SJCRH30 (cell line): ENCODE results near the gene DCDC1. TPM values are rescaled to one million over a fixed set of nuclear protein-coding genes. Genes with fewer than 3 reads are reported as not detected.

Experiments
- DNase-seq, 2 experiments: peaks; one replicate each; pipeline ENCODE4 v3.0.0-alpha.2; 2015 to 2020
- H3K27ac ChIP-seq: fragments of 250-450 bp; sonication (Bioruptor Pico); 2 replicates; pipeline ENCODE4 v1.5.1; 2020; ENCODE audit warnings: mild to moderate bottlenecking, moderate library complexity
- H3K27me3 ChIP-seq: fragments of 250-450 bp; sonication (Bioruptor Pico); 2 replicates; pipeline ENCODE4 v1.5.1; 2020; ENCODE audit warnings: mild to moderate bottlenecking, moderate library complexity
- H3K36me3 ChIP-seq: fragments of 250-450 bp; sonication (Bioruptor Pico); 2 replicates; pipeline ENCODE4 v1.5.1; 2020; ENCODE audit warnings: mild to moderate bottlenecking, moderate library complexity
- H3K4me1 ChIP-seq: fragments of 250-450 bp; sonication (Bioruptor Pico); 2 replicates; pipeline ENCODE4 v1.5.1; 2020; ENCODE audit warnings: mild to moderate bottlenecking, moderate library complexity
- H3K4me3 ChIP-seq: fragments of 250-450 bp; sonication (Bioruptor Pico); 2 replicates; pipeline ENCODE4 v1.5.1; 2020; ENCODE audit warnings: mild to moderate bottlenecking, moderate library complexity
- H3K9me3 ChIP-seq: fragments of 250-450 bp; sonication (Bioruptor Pico); replicated peaks from 2 replicates; pipeline ENCODE4 v1.5.1; 2020; ENCODE audit warnings: mild to moderate bottlenecking, moderate library complexity
- total RNA-seq: library from RNA; depleted of rRNA; stranded (reverse); fragments of >200 nt; shearing (Covaris generic); gene quantifications from 2 replicates; pipeline ENCODE4 v1.2.3, GENCODE V29; 2014; rRNA removed

DCDC1 gene
- total RNA-seq, 1 experiment from 2014 or later: 0.12 TPM

- no peaks in the 10 kb centered on the region for H3K36me3 ChIP-seq
- no peak for DNase-seq
- no peak overlapping the region for H3K27ac ChIP-seq
- no peak overlapping the region for H3K4me3 ChIP-seq
- H3K9me3 ChIP-seq: no peaks in the 10 kb centered on the region
- peaks cover 8% of the 10 kb centered on the region; the same call in 1 of the 2 replicates for H3K4me1 ChIP-seq
- H3K27me3 ChIP-seq: no peaks in the 10 kb centered on the region
These were observed 536.7 kb downstream of the DCDC1 start for GRCh38 chr11:30832831-30833230.

GRCh38 chr11:30830681-30831080 lies 538.9 kb downstream of the DCDC1 start:
- H3K4me3 ChIP-seq: no peak overlapping the region
- H3K4me1 ChIP-seq: peaks cover 8% of the 10 kb centered on the region; the same call in 1 of the 2 replicates
- H3K27me3 ChIP-seq: no peaks in the 10 kb centered on the region
- H3K36me3 ChIP-seq: no peaks in the 10 kb centered on the region
- H3K9me3 ChIP-seq: no peaks in the 10 kb centered on the region
- no peak overlapping the region for H3K27ac ChIP-seq
- DNase-seq: peak; percentile 12 to 25

GRCh38 chr11:30826911-30827310 lies 542.6 kb downstream of the DCDC1 start:
- Histone ChIP-seq H3K4me3 (no peak overlapping the region), H3K4me1 (peaks cover 8% of the 10 kb centered on the region; the same call in 1 of the 2 replicates), H3K27ac (no peak overlapping the region), H3K36me3 (no peaks in the 10 kb centered on the region), H3K27me3 (no peaks in the 10 kb centered on the region), H3K9me3 (no peaks in the 10 kb centered on the region)
- DNase-seq: no peak

DNA sequence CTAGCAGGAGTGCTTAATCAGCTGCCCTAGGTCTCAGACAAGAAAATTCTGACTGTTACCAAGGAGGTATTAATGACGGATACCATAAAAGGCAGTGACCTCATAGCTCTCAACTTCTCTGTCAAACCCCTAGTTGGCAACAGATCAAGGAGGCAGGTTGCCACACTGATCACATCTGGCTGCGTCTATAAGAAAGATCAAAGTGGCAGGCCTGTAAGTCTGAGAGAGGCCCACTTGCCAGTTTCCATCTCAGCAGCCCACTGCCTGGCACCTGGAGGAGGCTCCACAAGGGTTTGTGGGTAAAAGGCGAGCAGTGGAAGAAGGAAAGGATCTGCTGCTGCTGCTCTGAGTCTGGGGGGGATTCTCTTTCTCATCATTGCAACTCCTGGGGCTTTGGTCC lies 543.8 kb downstream of the DCDC1 start:
- Histone ChIP-seq H3K36me3 (no peaks in the 10 kb centered on the region), H3K4me3 (no peak overlapping the region), H3K27ac (no peak overlapping the region), H3K4me1 (peaks cover 5% of the 10 kb centered on the region; the same call in 1 of the 2 replicates), H3K9me3 (no peaks in the 10 kb centered on the region), H3K27me3 (no peaks in the 10 kb centered on the region)
- DNase-seq: no peak

DNA sequence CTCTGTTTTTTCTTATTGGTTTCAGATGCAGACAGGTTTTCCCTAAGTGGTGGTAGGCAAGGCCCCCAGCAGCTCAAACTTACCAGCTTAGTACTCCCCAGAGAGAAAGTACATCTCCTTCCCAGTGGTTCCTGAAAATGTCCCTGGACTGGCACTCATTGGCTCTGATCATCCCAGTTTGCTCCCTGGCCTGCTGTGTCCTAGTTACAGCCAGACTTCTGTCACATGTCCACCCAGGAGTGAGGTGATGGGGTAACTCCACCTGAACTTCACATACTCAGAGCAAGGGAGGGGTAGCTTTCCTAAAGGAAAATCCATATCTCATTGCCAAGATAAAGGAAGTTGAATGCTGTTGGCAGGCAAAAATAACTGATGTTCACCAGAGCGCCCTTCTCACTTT lies 546.4 kb downstream of the DCDC1 start:
- no peaks in the 10 kb centered on the region for H3K27me3 ChIP-seq
- no peak overlapping the region for H3K4me3 ChIP-seq
- no peaks in the 10 kb centered on the region for H3K9me3 ChIP-seq
- H3K36me3 ChIP-seq: no peaks in the 10 kb centered on the region
- DNase-seq: no peak
- no peak overlapping the region for H3K27ac ChIP-seq
- no peaks in the 10 kb centered on the region for H3K4me1 ChIP-seq

GRCh38 chr11:30821438-30821965 lies 548.0 kb downstream of the DCDC1 start:
- Histone ChIP-seq H3K27ac (no peak overlapping the region), H3K27me3 (no peaks in the 10 kb centered on the region), H3K9me3 (no peaks in the 10 kb centered on the region), H3K4me1 (no peaks in the 10 kb centered on the region), H3K4me3 (no peak overlapping the region), H3K36me3 (no peaks in the 10 kb centered on the region)
- no peak for DNase-seq

GRCh38 chr11:30818721-30819120 lies 550.8 kb downstream of the DCDC1 start:
- H3K4me3 ChIP-seq: no peak overlapping the region
- DNase-seq: no peak
- H3K4me1 ChIP-seq: no peaks in the 10 kb centered on the region
- H3K27ac ChIP-seq: no peak overlapping the region
- no peaks in the 10 kb centered on the region for H3K27me3 ChIP-seq
- H3K9me3 ChIP-seq: no peaks in the 10 kb centered on the region
- no peaks in the 10 kb centered on the region for H3K36me3 ChIP-seq

DNA sequence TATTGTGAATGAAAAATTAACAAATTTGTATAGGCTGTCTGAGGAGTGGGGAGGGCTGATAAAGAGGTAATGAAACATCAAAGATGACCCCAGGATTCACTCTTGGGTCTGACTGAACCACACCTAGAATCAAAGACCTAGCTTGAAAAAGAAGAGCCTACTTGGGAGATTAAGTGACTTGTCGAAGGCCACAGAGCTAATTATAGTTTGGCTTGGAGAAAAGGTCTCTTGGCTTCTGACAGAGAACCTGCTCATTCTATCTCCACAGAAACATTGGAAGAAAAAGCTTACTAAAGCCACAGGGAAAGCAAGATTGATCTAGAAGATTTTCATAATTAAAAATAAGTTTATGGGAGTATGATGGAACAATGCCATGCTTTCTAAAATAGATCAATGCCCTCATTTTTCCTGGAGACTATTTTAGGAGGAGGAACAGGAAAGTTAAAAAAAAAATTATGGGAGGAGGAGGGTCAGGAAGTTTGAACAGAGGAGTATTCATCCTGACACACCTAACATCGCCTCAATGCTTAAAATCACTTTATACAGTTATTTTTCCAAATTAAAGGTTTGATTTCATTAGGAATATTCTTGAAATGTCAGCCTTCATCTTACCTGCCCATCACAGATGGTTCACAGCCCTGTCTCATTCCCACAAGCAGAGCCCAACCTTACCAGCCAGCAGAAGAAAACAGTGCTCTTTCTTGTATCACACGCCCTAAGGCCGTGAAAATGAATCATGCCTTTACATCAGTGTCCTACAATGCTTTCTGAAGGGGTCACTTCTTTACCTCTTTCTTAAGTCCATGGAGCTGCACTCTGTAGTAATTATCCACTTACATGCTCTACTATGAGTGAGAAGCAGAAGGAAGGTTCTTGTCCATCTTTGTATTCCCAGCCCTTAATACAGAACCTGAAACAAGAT lies 552.3 kb downstream of the DCDC1 start:
- H3K27me3 ChIP-seq: no peaks in the 10 kb centered on the region
- no peak for DNase-seq
- no peaks in the 10 kb centered on the region for H3K9me3 ChIP-seq
- H3K36me3 ChIP-seq: no peaks in the 10 kb centered on the region
- no peaks in the 10 kb centered on the region for H3K4me1 ChIP-seq
- H3K4me3 ChIP-seq: no peak overlapping the region
- H3K27ac ChIP-seq: no peak overlapping the region

DNA sequence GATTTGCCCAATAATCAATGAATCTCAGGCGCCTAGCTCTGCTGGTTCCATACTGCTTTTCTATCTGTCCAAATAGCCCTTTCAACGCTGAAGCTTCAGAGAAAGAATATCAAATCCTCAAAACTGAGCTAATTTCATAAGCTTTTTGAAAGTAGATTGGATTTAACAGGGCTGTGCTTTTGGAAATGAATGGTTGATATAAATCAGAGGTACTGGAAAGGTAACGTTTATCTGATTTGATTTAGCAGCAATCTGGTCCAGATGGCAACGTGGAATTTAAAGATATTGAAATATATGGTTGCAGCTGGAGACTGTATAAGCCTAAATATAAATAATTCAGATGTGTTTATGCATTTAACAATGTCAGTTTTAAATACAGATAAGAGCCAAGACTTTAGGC lies 553.9 kb downstream of the DCDC1 start:
- no peaks in the 10 kb centered on the region for H3K9me3 ChIP-seq
- H3K4me3 ChIP-seq: no peak overlapping the region
- no peaks in the 10 kb centered on the region for H3K4me1 ChIP-seq
- no peak overlapping the region for H3K27ac ChIP-seq
- H3K27me3 ChIP-seq: no peaks in the 10 kb centered on the region
- no peaks in the 10 kb centered on the region for H3K36me3 ChIP-seq
- no peak for DNase-seq

GRCh38 chr11:30814737-30815136 lies 554.8 kb downstream of the DCDC1 start:
- no peaks in the 10 kb centered on the region for H3K27me3 ChIP-seq
- H3K9me3 ChIP-seq: no peaks in the 10 kb centered on the region
- no peak overlapping the region for H3K27ac ChIP-seq
- no peak for DNase-seq
- H3K4me3 ChIP-seq: no peak overlapping the region
- no peaks in the 10 kb centered on the region for H3K4me1 ChIP-seq
- H3K36me3 ChIP-seq: no peaks in the 10 kb centered on the region

Other genes starting within 250 kb of the DCDC1 start
- gene DNAJC24, start 121 bp upstream of the DCDC1 start, total RNA-seq: 19.1 and 21.3 TPM in 2 replicates
- gene IMMP1L, start 139.9 kb upstream of the DCDC1 start, total RNA-seq: 73.8 and 82.6 TPM in 2 replicates
- 20.1 and 21.6 TPM in 2 replicates for gene ELP4, start 140.0 kb upstream of the DCDC1 start, total RNA-seq